ENCODE results near the gene ADCY4. TPM values are rescaled to one million over a fixed set of nuclear protein-coding genes. Genes with fewer than 3 reads are reported as not detected.
"Not testable (repeated sequence)": the region's sequence is repeated elsewhere in the genome, so short reads cannot be mapped to it uniquely, and the experiment has no call there.

Gene ADCY4
- total and polyA plus RNA-seq, 2 experiments from 2014 or later = 0.22 to 0.38 TPM

GRCh38 chr14:24377126-24377525, 42.3 kb upstream of the ADCY4 start:
- Histone ChIP-seq H3K9me2 (ENCODE audit: insufficient read depth) (no peaks in the 10 kb centered on the region), H3K4me3 (no peak overlapping the region), H3K9ac (no peak overlapping the region), H3K4me2 (ENCODE audit: unreplicated experiment) (no peak overlapping the region), H3K27ac (no peak overlapping the region), H3K36me3 (ENCODE audit: low read depth) (peaks cover 23% of the 10 kb centered on the region; the same call in 1 of the 2 replicates), H2AFZ (no peak overlapping the region), H3K4me1 (ENCODE audit: insufficient read depth) (0 out of 2 replicates have a peak, but pooled peaks cover 3% of the 10 kb centered on the region), H3F3A (ENCODE audit: insufficient read depth) (peaks cover 22% of the 10 kb centered on the region), H3K9me3 (ENCODE audit: low read depth) (no peaks in the 10 kb centered on the region), H3K79me2 (ENCODE audit: insufficient read depth) (no peaks in the 10 kb centered on the region), H3K27me3 (replicated peaks; ENCODE audit: insufficient read depth) (no peaks in the 10 kb centered on the region), H4K20me1 (ENCODE audit: insufficient read depth) (no peaks in the 10 kb centered on the region)
- in situ Hi-C loops (cut with MboI) = no loop called here
- 81 to 82% methylated on average over 7 of the region's 7 CpGs for WGBS, 2 experiments (ENCODE audit: low coverage in 1 of 2, low lambda C conversion rate in 2 of 2, missing lambda C conversion rate in 2 of 2)
- no peak for TF ChIP-seq EZH2 (IDR thresholded peaks at IDR 0.05; ENCODE audit: insufficient read depth, poor library complexity, severe bottlenecking)
- TF ChIP-seq EZH2phosphoT487 (IDR thresholded peaks at IDR 0.05; ENCODE audit: insufficient read depth, low read depth) = no peak
- no peak for DNase-seq

GRCh38 chr14:24376448-24377070, 41.7 kb upstream of the ADCY4 start:
- Histone ChIP-seq H3K9me2 (ENCODE audit: insufficient read depth) (no peaks in the 10 kb centered on the region), H3K36me3 (ENCODE audit: low read depth) (peaks cover 23% of the 10 kb centered on the region; the same call in 1 of the 2 replicates), H3K79me2 (ENCODE audit: insufficient read depth) (0 out of 2 replicates have a peak, but pooled peaks cover 4% of the 10 kb centered on the region), H3K4me2 (ENCODE audit: unreplicated experiment) (no peak overlapping the region), H3K4me1 (ENCODE audit: insufficient read depth) (0 out of 2 replicates have a peak, but pooled peaks cover 3% of the 10 kb centered on the region), H3K9me3 (ENCODE audit: low read depth) (no peaks in the 10 kb centered on the region), H3K27ac (no peak overlapping the region), H3F3A (ENCODE audit: insufficient read depth) (peaks cover 22% of the 10 kb centered on the region), H2AFZ (no peak overlapping the region), H3K27me3 (replicated peaks; ENCODE audit: insufficient read depth) (no peaks in the 10 kb centered on the region), H3K9ac (no peak overlapping the region), H3K4me3 (no peak overlapping the region), H4K20me1 (ENCODE audit: insufficient read depth) (no peaks in the 10 kb centered on the region)
- DNase-seq = no peak
- 75 to 81% methylated on average over 16 of the region's 16 CpGs for WGBS, 2 experiments (ENCODE audit: low coverage in 1 of 2, low lambda C conversion rate in 2 of 2, missing lambda C conversion rate in 2 of 2)
- in situ Hi-C loops (cut with MboI) = no loop called here
- no peak for TF ChIP-seq EZH2 (IDR thresholded peaks at IDR 0.05; ENCODE audit: insufficient read depth, poor library complexity, severe bottlenecking)
- no peak for TF ChIP-seq EZH2phosphoT487 (IDR thresholded peaks at IDR 0.05; ENCODE audit: insufficient read depth, low read depth)

GRCh38 chr14:24372701-24373416, 38.0 kb upstream of the ADCY4 start:
- H3K4me3 ChIP-seq = no peak overlapping the region
- peaks cover 33% of the 10 kb centered on the region for H3K79me2 ChIP-seq (ENCODE audit: insufficient read depth)
- no peaks in the 10 kb centered on the region for H4K20me1 ChIP-seq (ENCODE audit: insufficient read depth)
- no peak for DNase-seq
- TF ChIP-seq EZH2 (IDR thresholded peaks at IDR 0.05; ENCODE audit: insufficient read depth, poor library complexity, severe bottlenecking) (no peak), EZH2phosphoT487 (IDR thresholded peaks at IDR 0.05; ENCODE audit: insufficient read depth, low read depth) (no peak)
- WGBS, 2 experiments (ENCODE audit: low coverage in 1 of 2, low lambda C conversion rate in 2 of 2, missing lambda C conversion rate in 2 of 2) = 84 to 88% methylated on average over 12 of the region's 12 CpGs
- peaks cover 16% of the 10 kb centered on the region for H3K4me1 ChIP-seq (ENCODE audit: insufficient read depth)
- H3F3A ChIP-seq (ENCODE audit: insufficient read depth) = peaks cover 14% of the 10 kb centered on the region
- H3K36me3 ChIP-seq (ENCODE audit: low read depth) = peaks cover 28% of the 10 kb centered on the region; the same call in 1 of the 2 replicates
- H3K9ac ChIP-seq = no peak overlapping the region
- no peak overlapping the region for H3K4me2 ChIP-seq (ENCODE audit: unreplicated experiment)
- in situ Hi-C loops (cut with MboI) = no loop called here
- no peak overlapping the region for H3K27ac ChIP-seq
- H3K9me3 ChIP-seq (ENCODE audit: low read depth) = no peaks in the 10 kb centered on the region
- no peaks in the 10 kb centered on the region for H3K9me2 ChIP-seq (ENCODE audit: insufficient read depth)
- no peak overlapping the region for H2AFZ ChIP-seq
- H3K27me3 ChIP-seq (replicated peaks; ENCODE audit: insufficient read depth) = no peaks in the 10 kb centered on the region

- peak; percentile 13 for DNase-seq
- in situ Hi-C loops (cut with MboI); H4K20me1 ChIP-seq (ENCODE audit: insufficient read depth); H3F3A ChIP-seq (ENCODE audit: insufficient read depth); H3K4me3 ChIP-seq; H3K9me2 ChIP-seq (ENCODE audit: insufficient read depth); H3K27me3 ChIP-seq (replicated peaks; ENCODE audit: insufficient read depth); H2AFZ ChIP-seq; H3K9me3 ChIP-seq (ENCODE audit: low read depth): not testable (repeated sequence)
- Histone ChIP-seq H3K4me2 (ENCODE audit: unreplicated experiment) (peak overlapping the region; percentile 34), H3K9ac (peak overlapping the region; percentile 30; the same call in 1 of the 2 replicates), H3K27ac (0 out of 2 replicates have a peak overlapping the region, but pooled peaks have one; percentile 12), H3K36me3 (ENCODE audit: low read depth) (peaks cover 22% of the 10 kb centered on the region; the same call in 1 of the 2 replicates), H3K4me1 (ENCODE audit: insufficient read depth) (peaks cover 13% of the 10 kb centered on the region), H3K79me2 (ENCODE audit: insufficient read depth) (peaks cover 33% of the 10 kb centered on the region)
- 38 to 48% methylated on average over 3 of the region's 3 CpGs for WGBS, 2 experiments (ENCODE audit: low coverage in 1 of 2, low lambda C conversion rate in 2 of 2, missing lambda C conversion rate in 2 of 2)
Observed at GRCh38 chr14:24371605-24372004, 36.7 kb upstream of the ADCY4 start.

All from GM23248 (cell line).